ENCODE results near the gene MAB21L2.

DNA sequence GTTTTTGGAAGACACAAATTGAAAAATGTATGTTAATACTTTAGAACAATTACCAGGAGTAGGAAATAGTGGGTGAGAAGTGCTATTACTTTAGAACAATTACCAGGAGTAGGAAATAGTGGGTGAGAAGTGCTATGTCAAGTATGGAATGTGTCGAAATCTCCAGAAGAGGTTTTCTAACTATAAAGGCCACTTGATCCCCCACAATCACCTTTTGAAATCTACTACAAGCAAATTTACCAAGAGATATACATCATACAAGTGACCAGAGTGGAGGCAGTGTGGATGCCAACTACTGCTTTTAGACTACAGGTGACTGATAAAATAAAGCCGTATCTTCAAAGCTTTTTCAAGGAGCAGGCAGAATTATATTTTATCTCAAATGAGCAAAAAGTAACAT, 43.1 kb downstream of the MAB21L2 start:
- TF ChIP-seq, protein P1, sequence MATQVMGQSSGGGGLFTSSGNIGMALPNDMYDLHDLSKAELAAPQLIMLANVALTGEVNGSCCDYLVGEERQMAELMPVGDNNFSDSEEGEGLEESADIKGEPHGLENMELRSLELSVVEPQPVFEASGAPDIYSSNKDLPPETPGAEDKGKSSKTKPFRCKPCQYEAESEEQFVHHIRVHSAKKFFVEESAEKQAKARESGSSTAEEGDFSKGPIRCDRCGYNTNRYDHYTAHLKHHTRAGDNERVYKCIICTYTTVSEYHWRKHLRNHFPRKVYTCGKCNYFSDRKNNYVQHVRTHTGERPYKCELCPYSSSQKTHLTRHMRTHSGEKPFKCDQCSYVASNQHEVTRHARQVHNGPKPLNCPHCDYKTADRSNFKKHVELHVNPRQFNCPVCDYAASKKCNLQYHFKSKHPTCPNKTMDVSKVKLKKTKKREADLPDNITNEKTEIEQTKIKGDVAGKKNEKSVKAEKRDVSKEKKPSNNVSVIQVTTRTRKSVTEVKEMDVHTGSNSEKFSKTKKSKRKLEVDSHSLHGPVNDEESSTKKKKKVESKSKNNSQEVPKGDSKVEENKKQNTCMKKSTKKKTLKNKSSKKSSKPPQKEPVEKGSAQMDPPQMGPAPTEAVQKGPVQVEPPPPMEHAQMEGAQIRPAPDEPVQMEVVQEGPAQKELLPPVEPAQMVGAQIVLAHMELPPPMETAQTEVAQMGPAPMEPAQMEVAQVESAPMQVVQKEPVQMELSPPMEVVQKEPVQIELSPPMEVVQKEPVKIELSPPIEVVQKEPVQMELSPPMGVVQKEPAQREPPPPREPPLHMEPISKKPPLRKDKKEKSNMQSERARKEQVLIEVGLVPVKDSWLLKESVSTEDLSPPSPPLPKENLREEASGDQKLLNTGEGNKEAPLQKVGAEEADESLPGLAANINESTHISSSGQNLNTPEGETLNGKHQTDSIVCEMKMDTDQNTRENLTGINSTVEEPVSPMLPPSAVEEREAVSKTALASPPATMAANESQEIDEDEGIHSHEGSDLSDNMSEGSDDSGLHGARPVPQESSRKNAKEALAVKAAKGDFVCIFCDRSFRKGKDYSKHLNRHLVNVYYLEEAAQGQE (IDR thresholded peaks at IDR 0.05; ENCODE audit: insufficient replicate concordance, low read depth) = no peak
- TF ChIP-seq CTCF (IDR thresholded peaks at IDR 0.05; ENCODE audit: insufficient read depth, low read length) (no peak), POLR2AphosphoS5 (IDR thresholded peaks at IDR 0.05; ENCODE audit: low read depth) (no peak), GABPA (IDR thresholded peaks at IDR 0.05; ENCODE audit: low read depth) (no peak)
